NOMO-1 treated with DMSO at 0.1 percent for 48 hours (cell line): ENCODE measurements around the gene JPT2.

Experiments used
- DNase-seq: peaks from one replicate; lab custom pipeline; 2025; ENCODE audit not compliant: unreplicated experiment; lab: John Stamatoyannopoulos, UW

JPT2 gene

GRCh38 chr16:1673424-1674151, 4.5 kb upstream of the JPT2 start:
- no peak for DNase-seq

- no peak for DNase-seq
Observed at GRCh38 chr16:1674306-1674705, 3.8 kb upstream of the JPT2 start.

GRCh38 chr16:1674751-1675664, 3.1 kb upstream of the JPT2 start:
- no peak for DNase-seq

GRCh38 chr16:1676661-1677060, 1.4 kb upstream of the JPT2 start:
- no peak for DNase-seq

GRCh38 chr16:1677339-1677738, 740 bp upstream of the JPT2 start:
- DNase-seq, result no peak

- peak; percentile 3 for DNase-seq
Observed at GRCh38 chr16:1678500-1679098, 520 bp downstream of the JPT2 start.

GRCh38 chr16:1680361-1680760, 2.3 kb downstream of the JPT2 start:
- no peak for DNase-seq

GRCh38 chr16:1681032-1681431, 3.0 kb downstream of the JPT2 start:
- no peak for DNase-seq

GRCh38 chr16:1687427-1688316, 9.6 kb downstream of the JPT2 start:
- DNase-seq, result no peak

- DNase-seq, result no peak
Observed at GRCh38 chr16:1688807-1689560, 10.9 kb downstream of the JPT2 start.

GRCh38 chr16:1689853-1690252, 11.8 kb downstream of the JPT2 start:
- DNase-seq, result no peak

- DNase-seq, result no peak
Observed at GRCh38 chr16:1690810-1691209, 12.7 kb downstream of the JPT2 start.

GRCh38 chr16:1691276-1691675, 13.2 kb downstream of the JPT2 start:
- no peak for DNase-seq

- DNase-seq, result no peak
Observed at GRCh38 chr16:1691956-1692355, 13.9 kb downstream of the JPT2 start.

- no peak for DNase-seq
Observed at GRCh38 chr16:1696863-1697262, 18.8 kb downstream of the JPT2 start.

- DNase-seq, result no peak
Observed at GRCh38 chr16:1698680-1699079, 20.6 kb downstream of the JPT2 start.

- DNase-seq, result no peak
Observed at GRCh38 chr16:1700246-1700645, 22.2 kb downstream of the JPT2 start.

- no peak for DNase-seq
Observed at GRCh38 chr16:1701216-1701878, 23.3 kb downstream of the JPT2 start.

- peak; percentile 17 for DNase-seq
Observed at GRCh38 chr16:1705324-1705687, 27.2 kb downstream of the JPT2 start.
